ENCODE results near the gene GDPD3.

The GDPD3 gene

GRCh38 chr16:30112197-30113030 is 923 bp downstream of the GDPD3 start:
- Histone ChIP-seq H3K4me1 (no peaks in the 10 kb centered on the region), H3K9me3 (ENCODE audit: control insufficient read depth, low read length) (no peaks in the 10 kb centered on the region), H3K4me3 (ENCODE audit: low read depth, low read length) (no peak overlapping the region), H3K9ac (no peak overlapping the region), H3K27me3 (ENCODE audit: control insufficient read depth, insufficient read depth, low read length) (no peaks in the 10 kb centered on the region), H3K4me2 (ENCODE audit: low read length) (no peak overlapping the region), H3K27ac (no peak overlapping the region), H3K36me3 (ENCODE audit: control insufficient read depth, insufficient read depth, low read length) (no peaks in the 10 kb centered on the region), H3K79me2 (no peaks in the 10 kb centered on the region), H2AFZ (no peak overlapping the region)
- TF ChIP-seq CTCF (IDR thresholded peaks at IDR 0.05) = peak; percentile 25

GRCh38 chr16:30110661-30111060 is 2.7 kb downstream of the GDPD3 start:
- Histone ChIP-seq H3K4me3 (ENCODE audit: low read depth, low read length) (no peak overlapping the region), H3K9ac (no peak overlapping the region), H3K36me3 (ENCODE audit: control insufficient read depth, insufficient read depth, low read length) (no peaks in the 10 kb centered on the region), H2AFZ (no peak overlapping the region), H3K9me3 (ENCODE audit: control insufficient read depth, low read length) (no peaks in the 10 kb centered on the region), H3K79me2 (no peaks in the 10 kb centered on the region), H3K27ac (no peak overlapping the region), H3K4me1 (no peaks in the 10 kb centered on the region), H3K27me3 (ENCODE audit: control insufficient read depth, insufficient read depth, low read length) (no peaks in the 10 kb centered on the region), H3K4me2 (ENCODE audit: low read length) (no peak overlapping the region)
- TF ChIP-seq CTCF (IDR thresholded peaks at IDR 0.05) = no peak

GRCh38 chr16:30108059-30108850 is 5.1 kb downstream of the GDPD3 start:
- Histone ChIP-seq H3K4me1 (no peaks in the 10 kb centered on the region), H3K9me3 (ENCODE audit: control insufficient read depth, low read length) (no peaks in the 10 kb centered on the region), H3K36me3 (ENCODE audit: control insufficient read depth, insufficient read depth, low read length) (no peaks in the 10 kb centered on the region), H3K4me2 (ENCODE audit: low read length) (no peak overlapping the region), H3K4me3 (ENCODE audit: low read depth, low read length) (no peak overlapping the region), H3K27ac (no peak overlapping the region), H2AFZ (no peak overlapping the region), H3K27me3 (ENCODE audit: control insufficient read depth, insufficient read depth, low read length) (no peaks in the 10 kb centered on the region), H3K79me2 (no peaks in the 10 kb centered on the region), H3K9ac (no peak overlapping the region)
- no peak for TF ChIP-seq CTCF (IDR thresholded peaks at IDR 0.05)

GRCh38 chr16:30104492-30104891 is 8.8 kb downstream of the GDPD3 start:
- no peaks in the 10 kb centered on the region for H3K9me3 ChIP-seq (ENCODE audit: control insufficient read depth, low read length)
- H2AFZ ChIP-seq = no peak overlapping the region
- no peak overlapping the region for H3K4me2 ChIP-seq (ENCODE audit: low read length)
- no peaks in the 10 kb centered on the region for H3K36me3 ChIP-seq (ENCODE audit: control insufficient read depth, insufficient read depth, low read length)
- no peak overlapping the region for H3K4me3 ChIP-seq (ENCODE audit: low read depth, low read length)
- H3K27ac ChIP-seq = no peak overlapping the region
- H3K4me1 ChIP-seq = no peaks in the 10 kb centered on the region
- no peak overlapping the region for H3K9ac ChIP-seq
- H3K27me3 ChIP-seq (ENCODE audit: control insufficient read depth, insufficient read depth, low read length) = no peaks in the 10 kb centered on the region
- H3K79me2 ChIP-seq = no peaks in the 10 kb centered on the region
- no peak for TF ChIP-seq CTCF (IDR thresholded peaks at IDR 0.05)

All from parathyroid adenoma (tissue), 2 donors.